ENCODE results near the gene ARMC12.

ARMC12 gene

GRCh38 chr6:35736253-35736894 lies 458 bp upstream of the ARMC12 start:
- DNase-seq, result peak; percentile 48 to 76 (median 72)

DNA sequence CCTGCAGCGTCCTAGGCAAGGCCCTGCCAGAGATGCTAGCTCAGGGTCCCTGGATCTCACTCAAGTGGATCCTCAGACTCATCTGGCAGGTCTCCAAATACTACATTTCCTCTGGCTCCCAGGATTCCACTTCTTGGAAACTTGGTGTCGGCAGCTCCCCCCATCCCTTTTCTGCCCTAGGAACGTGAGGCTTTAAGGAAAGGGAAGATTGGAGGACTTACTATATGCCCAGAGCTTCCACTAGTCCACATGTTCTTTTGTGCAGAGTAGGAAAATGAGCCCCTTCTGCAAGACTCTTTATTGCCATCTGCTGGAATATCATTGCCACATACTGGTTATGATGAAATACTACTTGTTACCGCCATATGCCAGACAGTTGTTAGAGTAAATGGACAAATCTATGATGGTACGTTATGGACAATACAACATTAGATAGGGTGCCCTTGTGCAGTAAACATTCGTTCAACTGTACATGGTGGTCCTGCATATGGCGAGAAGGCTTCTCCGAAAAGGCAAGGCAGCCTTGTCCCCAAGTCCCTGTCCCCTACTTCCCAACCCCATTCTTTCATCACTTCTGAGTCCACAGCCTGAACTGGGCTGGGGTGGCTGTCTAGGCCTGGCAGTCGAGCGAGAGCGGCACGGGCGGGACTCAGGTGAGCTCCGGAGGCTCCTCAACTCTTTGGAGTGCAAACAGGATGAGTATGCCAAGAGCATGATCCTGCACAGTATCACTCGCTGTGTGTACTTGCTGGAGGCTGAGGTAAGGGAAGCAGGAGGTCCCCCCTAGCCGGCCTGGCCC lies 780 bp downstream of the ARMC12 start:
- DNase-seq, result peak; percentile 26 to 75 (median 68)

- DNase-seq, result no peak
Measured at GRCh38 chr6:35739645-35740524, 3.1 kb downstream of the ARMC12 start.

DNA sequence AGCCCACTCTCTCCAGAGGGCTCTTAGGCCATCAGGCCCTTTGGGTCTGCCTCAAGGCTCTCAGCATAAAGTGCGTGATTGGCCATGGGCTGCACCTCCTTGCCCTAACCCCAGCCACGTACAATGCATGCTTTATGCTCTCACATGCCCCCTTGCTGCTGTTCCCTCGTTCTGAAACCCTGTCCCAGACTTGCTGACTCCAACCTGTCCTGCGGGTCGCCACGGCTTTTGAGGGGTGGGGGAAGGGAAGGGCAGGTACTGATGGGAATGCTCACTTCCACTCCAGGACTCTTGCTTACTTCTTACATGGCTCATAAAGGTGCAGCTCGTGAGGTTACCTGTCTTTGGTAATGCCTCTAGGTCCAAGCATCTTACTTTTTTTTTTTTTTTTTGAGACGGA lies 6.0 kb downstream of the ARMC12 start:
- DNase-seq, result no peak

DNA sequence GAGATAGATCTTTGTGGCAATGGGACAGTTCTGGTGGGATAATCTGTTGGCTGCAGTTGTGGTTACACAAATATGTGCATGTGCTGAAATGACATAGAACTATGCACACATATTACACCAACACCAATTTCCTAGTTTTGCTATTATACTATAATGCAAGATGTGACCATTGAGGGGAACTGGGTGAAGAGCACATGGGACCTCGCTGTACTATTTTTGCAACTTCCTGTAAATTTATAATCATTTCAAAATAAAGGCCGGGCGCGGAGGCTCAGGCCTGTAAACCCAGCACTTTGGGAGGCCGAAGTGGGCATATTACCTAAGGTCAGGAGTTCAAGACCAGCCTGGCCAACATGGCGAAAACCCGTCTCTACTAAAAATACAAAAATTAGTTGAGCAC lies 8.7 kb downstream of the ARMC12 start:
- no peak for DNase-seq

DNA sequence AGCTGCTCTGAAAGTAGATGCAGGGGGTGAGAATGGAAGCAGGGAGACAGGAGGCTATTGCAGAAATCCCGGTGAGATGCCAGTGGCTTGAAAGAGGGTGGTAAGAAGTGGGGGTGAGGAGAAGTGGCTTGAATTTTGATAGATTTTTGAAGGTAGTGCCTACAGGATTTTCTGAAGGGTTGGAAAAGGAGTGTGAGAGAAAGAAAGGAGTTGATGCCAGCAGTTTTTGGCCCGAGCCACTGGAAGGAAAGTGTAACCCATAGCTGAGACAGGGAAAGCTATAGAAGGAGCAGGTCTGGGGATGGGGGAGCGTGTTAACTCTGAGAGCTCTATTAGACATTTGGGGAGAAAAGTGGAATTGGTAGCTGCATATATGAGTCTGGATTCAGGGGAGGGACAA lies 9.7 kb downstream of the ARMC12 start:
- DNase-seq, result no peak

DNA sequence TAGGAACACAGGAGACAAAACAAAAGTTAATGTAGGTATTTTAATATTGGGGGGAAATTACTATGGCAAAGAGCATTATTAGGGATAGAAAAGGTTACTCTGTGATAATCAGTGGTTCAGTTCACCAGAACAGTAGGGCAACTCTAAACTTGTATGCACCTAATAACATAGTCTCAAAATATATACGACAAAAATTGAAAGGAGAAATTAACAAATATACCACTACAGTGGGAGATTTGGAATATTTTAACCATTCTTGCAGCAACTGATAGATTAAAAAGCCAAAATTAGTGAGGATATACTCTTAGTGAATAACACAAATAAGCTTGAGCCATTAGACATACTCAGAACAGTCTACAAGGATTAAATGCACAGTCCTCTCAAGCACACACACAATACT lies 11.0 kb downstream of the ARMC12 start:
- DNase-seq, result no peak

- no peak for DNase-seq
Measured at GRCh38 chr6:35750557-35750956, 13.7 kb downstream of the ARMC12 start.

DNA sequence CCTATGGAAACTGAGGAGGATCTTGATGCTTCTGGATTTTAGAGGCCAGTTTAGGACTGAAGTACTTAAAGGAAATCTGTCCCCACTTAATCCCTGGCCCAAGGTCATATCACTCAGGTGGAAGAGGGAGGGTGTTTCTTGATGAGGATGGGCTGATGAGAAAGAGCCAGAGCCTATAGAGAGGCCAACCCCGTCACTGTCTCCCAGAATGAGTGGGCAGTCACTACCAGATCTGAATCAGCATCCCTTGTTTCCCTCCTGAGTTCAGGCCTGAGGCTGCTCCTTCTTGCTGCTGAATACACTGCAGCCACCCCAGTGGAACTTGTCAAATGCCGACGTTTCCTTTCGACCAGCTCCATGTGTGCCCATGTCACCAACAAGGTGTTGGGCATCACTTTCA lies 14.8 kb downstream of the ARMC12 start:
- no peak for DNase-seq

DNA sequence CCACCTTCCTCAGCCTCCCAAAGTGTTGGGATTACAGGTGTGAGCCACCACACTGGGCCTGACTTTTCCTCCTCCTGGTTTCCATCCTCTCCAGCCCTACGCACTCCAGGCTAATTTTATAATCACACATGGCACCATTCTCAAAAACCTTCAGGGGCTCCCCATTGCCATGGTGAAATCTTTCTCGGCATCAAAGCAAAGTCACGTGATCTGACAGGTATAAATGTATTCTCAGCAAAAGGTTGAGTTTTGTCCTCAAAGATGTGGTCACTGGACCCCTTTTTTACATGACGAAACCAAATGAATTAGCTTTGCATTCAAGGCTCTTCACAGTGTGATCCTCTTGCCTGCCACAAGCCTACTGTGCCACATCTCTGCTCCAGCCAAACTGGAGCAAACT lies 15.5 kb downstream of the ARMC12 start:
- DNase-seq, result no peak

GRCh38 chr6:35754452-35755277 lies 17.8 kb downstream of the ARMC12 start:
- peak in 2 of 3 experiments; percentile 25 to 86 for DNase-seq

DNA sequence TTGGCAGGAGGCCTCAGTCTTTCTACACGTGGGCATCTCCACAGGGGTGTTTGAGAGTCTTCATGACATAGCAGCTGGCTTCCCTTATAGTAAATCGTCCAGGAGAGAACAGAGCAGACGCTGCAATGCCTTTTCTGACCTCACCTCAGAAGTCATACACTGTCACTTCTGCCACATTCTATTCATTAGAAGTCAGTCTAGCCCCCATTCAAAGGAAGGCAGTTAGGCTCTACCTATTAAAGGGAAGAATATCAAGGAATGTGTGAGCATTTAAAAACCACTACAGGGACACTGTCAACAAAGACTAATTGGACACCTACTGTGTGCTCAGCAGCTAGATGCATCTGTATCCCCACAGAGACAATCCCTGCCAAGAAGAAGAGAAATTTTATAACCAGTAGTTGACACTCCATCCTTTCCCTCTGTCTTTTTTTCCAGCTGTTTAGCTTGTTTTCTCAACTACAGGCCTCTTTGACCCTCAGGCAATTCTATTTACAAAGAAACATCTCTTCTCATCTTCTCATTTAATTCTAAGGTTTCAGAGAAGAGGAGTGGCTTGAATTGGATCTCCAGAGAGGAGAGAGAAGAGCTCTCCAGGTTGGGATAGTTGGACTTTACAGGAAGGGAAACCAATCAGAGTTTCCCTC lies 18.6 kb downstream of the ARMC12 start:
- peak in 1 of 3 experiments; percentile 33 for DNase-seq

- DNase-seq, result no peak
Measured at GRCh38 chr6:35757456-35758123, 20.8 kb downstream of the ARMC12 start.

GRCh38 chr6:35759426-35759825 lies 22.6 kb downstream of the ARMC12 start:
- no peak for DNase-seq

DNA sequence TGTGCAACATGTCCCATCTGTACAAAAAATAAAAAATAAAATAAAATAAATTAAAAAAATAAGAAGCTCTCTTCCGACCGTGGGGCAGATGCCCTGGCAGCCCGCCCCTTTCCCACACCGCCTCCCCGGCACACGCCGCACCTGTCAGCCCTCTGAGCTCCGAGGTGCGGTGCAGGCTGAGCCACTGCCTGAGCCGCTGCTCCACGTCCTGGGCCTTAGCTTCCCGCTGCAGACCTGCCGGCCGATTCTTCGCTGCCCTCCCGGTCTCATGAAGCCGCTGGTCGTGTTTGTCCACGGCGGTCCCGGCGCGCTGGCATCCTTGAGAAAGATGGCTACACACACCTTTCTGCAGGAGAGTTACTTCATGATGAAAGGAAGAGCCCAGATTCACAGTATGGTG lies 28.9 kb downstream of the ARMC12 start:
- no peak for DNase-seq

- no peak for DNase-seq
Measured at GRCh38 chr6:35769211-35769610, 32.4 kb downstream of the ARMC12 start.

DNA sequence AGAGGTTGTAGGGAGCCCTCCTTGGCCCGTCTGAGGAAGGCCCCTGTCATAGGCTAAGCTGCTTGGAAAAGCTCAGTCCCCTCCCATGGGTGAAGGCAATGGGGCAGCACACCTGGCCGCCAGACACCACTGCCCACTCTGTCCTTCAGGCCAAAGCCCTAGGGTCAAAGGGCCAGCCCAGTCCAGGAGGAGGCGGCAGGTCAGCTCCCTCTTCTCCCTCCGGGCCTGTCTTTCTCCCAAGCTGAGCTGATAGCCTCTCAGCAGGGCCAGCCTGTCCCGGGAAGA lies 34.5 kb downstream of the ARMC12 start:
- no peak for DNase-seq

DNA sequence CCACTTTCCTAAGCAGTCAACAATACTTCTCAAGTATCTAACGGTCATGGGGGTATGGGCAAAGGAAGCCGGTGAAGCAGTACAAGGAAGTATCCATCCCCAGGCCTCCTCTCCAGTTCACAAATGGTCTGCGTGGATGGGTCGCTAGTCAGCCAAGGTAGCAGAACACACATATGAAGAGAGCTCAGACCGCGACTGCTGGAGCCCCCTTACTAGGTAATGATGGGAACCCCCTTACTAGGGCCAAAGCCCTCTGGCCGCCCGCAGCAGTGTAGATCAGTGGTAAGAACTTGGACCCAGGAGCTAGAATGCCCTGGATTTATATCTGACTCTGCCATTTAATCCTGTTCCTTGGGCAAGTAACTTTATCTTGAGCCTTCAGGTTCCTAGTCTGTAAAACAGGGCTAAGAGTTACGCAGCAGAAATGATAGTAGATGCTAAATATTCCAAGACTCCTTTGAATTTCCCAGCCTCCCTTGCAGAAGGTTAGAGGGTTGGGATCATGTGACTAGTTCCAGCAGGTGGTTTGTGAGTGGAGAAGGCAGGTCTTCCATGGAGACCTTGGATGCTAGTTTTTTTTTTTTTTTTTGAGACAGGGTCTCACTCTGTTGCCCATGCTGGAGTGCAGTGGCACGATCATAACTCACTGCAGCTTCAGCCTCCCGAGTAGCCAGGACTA lies 37.4 kb downstream of the ARMC12 start:
- DNase-seq, result no peak

GRCh38 chr6:35775031-35775430 lies 38.2 kb downstream of the ARMC12 start:
- no peak for DNase-seq

DNA sequence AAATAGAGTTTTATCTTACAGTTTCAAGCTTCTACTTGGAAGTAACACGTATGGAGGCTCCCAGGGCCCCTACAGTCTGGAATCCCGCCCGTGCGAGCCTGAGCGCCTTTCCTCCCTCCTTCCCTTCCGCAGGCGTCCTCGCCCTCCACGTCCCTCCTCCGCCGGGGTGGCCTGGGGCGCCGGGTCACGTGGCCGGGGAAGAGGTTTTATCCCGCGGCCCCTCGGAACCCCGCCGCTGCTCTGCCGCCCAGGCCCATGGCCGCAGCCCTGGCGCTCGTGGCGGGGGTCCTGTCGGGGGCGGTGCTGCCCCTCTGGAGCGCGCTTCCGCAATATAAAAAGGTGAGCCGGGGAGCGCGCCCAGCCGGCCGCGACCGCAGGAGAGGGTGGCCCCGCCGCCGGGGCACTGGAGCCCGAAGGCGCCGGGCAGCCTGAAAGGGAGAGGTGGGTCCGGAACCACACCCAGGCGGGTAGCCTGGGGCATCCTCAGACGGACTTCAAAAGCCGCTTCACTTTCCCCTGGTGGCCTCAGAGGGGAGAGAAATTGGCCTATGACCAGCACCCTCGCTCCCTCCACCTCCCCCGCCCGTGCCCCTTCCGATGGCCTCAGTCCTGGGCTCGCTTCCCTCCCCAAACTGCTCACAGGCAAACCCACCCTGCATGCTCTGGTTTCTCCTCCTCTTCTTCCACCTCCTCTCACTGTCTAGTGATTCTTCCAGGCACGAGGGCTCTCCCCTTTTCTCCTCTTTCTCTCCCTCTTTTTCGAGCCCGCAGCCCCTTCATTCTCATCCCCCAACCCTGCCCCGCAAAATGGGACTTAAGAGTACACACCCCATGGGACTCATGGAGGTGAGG lies 39.8 kb downstream of the ARMC12 start, which contains the start of gene CLPSL2:
Gene CLPSL2, plus strand, starts transcription at position 235 of the 852 bp plus-strand sequence. Its CDS starts 21 bp downstream, at position 256.
- DNase-seq, result peak in 2 of 3 experiments; percentile 61 to 64

All from NCI-H1417 (cell line).